HG02970 (cell line): ENCODE data around the gene SMYD3.
"Not testable (repeated sequence)": the region's sequence is repeated elsewhere in the genome, so short reads cannot be mapped to it uniquely, and the experiment has no call there.

Source experiments
- ATAC-seq: cut with Tn5 transposase; IDR thresholded peaks from one replicate; pipeline ENCODE4 v1.9.1; 2021; ENCODE audit warnings: mild to moderate bottlenecking, moderate library complexity, moderate number of reproducible peaks; ENCODE audit not compliant: unreplicated experiment, low FRiP score

Gene SMYD3

DNA sequence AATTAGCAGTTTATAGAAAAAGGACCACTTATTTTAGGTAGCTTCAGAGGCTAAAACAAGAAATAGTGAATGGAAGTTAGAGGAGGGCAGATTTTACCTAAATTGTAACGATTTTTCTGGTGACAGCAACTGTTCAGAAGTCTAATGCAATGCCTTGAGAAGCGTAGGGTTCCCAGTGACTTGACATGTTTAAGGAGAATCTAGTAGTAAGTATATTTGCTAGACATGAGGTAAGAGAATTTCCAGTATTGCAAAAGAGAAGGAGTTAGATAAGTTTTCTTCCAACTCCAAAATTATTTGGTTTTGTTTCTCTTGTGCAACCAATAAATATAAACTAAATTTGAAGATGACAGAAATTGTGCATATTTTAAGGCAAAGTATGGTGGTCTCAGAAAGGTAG is 140.0 kb downstream of the SMYD3 start:
- no peak for ATAC-seq

DNA sequence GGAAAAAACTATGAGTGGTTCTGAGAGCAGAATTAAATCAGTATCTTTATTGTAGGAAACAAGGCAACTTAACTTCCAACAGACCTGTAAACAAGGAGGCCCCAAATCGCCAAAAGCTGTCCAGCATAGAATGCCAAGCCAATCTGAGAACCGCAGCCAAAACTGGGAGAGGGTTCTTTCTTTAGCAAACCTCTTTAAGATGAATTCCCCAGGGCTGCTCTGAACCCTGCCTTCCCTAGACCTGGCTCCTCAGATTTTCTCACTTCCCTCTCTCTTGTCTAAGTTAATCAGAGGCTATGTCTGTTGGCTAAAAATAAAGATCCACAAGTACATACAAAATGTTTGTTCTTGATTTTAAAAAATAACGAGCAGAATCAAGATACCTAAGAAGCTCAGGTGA is 141.4 kb downstream of the SMYD3 start:
- no peak for ATAC-seq

DNA sequence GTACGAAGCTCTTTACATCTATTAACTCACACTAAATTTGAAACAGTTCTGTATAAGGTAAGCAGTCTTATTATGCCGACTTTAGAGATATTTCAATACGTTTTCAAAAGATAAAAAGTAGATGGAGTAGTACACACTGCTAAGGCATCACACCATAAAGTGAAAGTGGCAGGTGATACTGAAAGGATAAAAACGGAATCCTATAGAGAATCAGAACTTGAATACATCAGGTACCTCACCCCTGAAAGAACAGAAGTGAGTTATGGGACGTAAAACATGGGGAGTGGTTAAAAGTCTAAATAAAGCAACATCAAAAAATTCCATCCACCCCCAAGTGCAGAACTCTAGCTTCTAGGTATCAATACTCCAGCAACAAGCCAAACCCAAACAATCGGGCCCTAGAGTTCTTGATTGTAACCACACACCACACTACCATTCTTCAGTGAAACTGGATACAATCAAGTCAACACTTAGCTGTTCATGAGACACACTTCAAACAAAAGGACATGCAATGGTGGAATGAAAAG is 142.6 kb downstream of the SMYD3 start:
- no peak for ATAC-seq

DNA sequence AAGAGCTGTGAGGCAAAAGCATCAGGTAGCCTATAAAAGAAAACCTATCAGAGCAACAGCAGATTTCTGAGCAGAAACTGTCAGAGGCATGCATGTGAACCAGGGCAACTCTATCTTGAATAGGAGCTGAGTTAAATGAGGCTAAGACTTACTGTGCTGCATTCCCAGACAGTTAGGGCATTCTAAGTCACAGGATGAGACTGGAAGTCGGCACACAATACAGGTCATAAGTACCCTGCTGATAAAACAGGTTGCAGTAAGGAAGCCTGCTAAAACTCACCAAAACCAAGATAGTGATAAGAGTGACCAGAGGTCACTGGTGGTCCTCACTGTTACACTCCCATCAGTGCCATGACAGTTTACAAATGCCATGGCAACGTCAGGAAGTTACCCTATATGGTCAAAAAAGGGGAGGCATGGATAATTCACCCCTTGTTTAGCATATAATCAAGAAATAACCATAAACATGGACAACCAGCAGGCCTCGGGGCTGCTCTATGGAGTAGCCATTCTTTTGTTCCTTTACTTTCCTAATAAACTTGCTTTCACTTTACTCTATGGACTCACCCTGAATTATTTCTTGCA is 150.0 kb downstream of the SMYD3 start:
- not testable (repeated sequence) for ATAC-seq

DNA sequence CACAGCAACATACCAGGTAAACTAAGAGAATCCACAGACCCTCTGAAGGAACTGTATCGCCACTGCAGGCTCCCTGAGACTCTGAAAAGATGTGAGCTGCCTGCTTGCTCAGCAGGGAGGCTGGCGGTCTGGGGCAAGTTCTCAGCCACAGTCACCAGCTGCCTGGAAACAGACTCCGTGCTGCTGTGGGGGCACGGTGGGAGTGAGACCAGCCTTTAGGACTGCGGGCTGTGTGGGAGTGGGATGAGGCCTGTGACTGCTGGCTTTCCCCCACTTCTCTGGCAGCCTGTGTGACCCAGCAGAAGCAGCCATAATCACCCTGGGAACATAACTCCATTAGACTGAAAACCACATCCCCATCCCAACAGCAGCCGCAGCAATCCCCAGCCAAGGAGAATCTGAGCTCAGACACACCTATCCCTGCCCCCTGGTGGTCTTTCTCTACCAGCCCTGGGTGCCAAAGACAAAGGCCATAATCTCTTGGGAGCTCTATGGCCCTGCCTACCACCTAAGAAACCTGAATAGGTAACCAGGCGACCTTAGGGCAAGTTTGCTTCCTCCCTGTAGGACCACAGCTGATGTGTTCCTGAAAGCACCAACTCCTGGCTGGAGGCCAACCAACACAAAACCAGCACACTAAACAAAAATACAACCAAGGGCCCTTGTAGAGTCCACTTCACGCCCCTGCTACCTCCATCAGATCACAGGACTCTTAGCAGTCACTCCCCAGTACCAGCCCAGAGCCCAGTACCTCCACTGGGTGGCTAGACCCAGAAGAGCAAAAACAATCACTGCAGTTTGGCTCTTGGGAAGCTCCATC is 151.5 kb downstream of the SMYD3 start:
- no peak for ATAC-seq

DNA sequence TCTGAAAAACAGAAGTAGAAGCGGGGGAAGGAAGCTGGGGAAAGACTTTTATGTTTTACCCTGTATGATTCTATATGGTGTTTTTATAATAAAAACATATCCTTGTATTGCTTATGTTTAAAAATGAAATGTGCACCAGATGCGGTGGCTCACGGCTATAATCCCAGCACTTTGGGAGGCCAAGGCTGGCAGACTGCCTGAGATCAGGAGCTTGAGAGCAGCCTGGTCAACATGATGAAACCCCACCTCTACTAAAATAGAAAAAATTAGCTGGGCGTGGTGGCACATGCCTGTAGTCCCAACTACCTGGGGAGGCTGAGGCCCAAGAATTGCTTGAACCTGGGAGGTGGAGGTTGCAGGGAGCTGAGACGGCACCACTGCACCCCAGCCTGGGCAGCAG is 155.4 kb downstream of the SMYD3 start:
- no peak for ATAC-seq

DNA sequence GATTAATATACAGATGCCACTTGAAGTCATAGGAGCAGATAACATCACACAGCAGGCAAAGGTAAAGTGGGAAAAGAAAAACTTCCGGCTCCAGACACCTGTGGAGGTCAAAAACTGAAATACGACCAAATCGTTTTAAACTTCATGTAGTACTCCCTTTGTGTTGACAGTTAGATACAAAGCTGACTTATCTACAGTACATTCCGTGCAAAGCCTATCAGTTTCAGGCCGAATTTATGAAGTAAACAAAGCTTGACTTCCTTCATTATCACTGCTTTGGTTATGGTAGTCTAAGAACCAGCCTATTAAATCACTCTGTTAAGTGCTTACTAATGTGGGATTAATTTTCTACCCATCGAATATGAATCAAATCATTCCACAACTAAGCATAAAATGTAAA is 156.3 kb downstream of the SMYD3 start:
- ATAC-seq: no peak

DNA sequence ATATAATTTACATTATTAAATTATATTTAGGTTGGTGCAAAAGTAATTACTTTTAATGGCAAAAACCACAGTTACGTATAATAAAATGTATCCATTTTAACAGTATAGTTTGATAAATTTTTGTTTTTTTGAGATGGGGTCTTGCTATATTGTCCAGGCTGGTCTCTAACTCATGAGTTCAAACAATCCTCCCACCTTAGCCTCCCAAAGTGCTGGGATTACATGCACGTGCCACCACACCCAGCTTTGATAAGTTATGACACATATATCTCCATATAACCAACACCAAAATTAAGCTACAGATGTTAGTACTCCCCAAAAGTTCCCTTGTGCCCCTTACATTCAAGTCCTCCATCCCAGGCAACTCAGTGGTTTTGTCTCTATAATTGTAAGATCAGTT is 163.1 kb downstream of the SMYD3 start:
- ATAC-seq: no peak

DNA sequence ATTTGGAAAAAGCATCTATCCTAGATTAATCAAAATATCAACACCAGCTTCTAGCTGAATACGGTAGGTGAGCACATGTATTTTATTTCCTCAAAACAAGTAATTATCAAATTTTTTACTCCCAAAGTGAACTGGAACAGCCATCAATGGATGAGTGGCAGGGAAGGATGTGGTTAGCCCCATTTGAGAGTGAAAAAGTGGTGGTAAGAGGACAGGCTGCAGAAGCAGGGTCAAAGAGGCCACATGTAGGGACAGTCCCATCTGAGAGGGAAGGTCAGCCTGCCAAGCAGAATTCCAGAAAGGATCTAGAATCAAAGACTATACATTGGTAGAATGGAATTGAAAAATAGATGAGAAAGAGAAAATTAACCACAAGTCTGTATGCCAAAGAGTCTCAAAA is 163.8 kb downstream of the SMYD3 start:
- no peak for ATAC-seq

DNA sequence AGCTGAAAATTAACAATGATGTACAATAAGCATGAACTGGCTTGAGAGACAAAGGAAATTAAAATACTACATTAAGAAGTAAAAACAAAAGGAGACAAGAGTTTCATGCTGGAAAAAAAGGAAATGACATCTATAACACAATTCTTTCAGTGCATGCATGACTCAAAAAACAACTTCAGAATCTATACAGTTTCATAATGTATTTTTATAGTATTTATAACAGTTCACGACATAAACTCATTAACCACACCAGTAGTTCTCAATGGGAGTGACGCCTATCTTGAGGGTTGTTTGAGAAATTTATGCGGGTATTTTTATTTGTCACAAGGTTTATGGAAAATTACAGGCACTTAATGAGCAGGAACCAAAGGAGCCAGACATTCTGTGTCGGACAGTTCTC is 168.5 kb downstream of the SMYD3 start:
- ATAC-seq: no peak

DNA sequence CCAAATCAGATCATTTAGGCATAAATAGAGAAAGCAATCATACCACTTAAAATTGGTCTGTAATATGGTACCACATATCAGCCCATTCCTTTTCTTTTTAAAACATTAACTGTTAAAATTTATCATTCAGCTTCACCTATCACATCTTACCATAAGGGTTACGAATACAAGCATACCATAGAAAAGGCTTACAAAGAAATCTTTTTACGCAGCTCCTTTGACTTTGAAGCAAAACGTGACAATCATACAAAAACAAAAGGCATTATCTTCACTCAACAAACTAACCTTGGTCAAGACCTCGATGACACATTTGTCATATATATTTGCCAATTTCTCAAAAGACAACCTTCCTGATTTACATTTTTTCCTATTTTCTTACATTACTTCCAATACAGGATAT is 169.0 kb downstream of the SMYD3 start:
- no peak for ATAC-seq

DNA sequence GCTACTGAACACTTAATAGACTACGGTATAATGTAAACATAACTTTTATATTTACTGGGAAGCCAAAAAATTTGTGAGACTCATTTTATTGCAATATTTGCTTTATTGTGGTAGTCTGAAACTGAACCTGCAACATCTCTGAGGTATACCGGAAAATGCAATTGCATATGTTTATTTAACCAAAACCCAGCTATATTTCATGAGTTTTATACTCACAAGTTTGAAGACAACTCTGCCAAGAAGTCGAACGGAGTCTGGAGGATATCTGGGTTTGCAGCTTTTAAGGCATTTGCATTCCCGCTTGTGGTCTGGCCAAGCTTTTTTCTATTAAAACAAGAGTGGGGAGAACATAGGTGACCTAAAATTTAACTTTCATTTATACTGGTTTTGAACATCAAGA is 171.9 kb downstream of the SMYD3 start:
- no peak for ATAC-seq

DNA sequence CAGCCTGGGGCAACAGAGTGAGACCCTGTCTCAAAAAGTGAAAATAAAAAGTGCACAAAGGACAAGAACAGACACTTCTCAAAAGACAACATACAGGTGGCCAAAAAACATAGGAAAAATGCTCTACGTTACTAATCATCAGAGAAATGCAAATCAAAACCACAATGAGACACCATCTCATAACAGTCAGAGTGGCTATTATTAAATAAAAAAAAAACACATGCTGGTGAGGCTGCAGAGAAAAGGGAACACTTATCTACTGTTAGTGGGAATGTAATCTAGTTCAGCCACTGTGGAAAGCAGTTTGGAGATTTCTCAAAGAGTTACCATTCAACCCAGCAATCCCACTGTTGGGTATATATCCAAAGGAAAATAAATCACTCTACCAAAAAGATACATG is 173.2 kb downstream of the SMYD3 start:
- ATAC-seq: no peak

DNA sequence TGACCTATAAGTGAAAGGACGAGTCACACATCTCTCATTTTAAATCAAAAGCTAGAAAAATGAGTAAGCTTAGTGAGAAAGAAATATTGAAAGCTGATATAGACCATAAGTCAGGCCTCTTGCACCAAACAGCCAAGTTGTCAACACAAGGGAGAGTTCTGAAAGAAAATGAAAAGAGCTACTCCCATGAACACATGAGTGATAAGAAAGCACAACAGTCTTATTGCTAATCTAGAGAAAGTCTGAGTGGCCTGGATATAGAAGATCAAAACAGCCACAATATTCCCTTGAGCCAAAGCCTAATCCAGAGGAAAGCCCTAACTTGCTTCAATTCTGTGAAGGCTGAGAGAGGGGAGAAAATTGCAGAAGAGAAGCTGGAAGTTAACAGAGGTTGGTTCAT is 175.0 kb downstream of the SMYD3 start:
- no peak for ATAC-seq

DNA sequence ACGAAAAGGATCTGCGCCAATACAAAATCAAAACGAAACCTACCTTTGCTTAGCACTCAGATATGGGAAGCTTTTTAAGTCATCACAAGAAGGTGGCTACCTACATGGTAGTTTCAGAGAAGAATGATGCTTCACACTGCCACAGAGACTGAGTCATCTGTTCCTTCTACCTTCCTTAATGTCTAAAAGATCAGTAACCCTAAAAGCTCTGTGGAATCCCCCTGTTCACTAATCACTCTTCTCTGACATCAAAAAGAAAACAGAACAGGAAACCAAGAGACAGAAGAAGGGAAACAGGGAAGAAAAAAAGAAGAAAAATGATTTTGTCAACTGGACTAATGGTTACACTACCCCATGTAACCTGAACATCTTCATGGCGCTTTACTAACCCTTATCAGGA is 177.2 kb downstream of the SMYD3 start:
- peak; percentile 92 for ATAC-seq

DNA sequence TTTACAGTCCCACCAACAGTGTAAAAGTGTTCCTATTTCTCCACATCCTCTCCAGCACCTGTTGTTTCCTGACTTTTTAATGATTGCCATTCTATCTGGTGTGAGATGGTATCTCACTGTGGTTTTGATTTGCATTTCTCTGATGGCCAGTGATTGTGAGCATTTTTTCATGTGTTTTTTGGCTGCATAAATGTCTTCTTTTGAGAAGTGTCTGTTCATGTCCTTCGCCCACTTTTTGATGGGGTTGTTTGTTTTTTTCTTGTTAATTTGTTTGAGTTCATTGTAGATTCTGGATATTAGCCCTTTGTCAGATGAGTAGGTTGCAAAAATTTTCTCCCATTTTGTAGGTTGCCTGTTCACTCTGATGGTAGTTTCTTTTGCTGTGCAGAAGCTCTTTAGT is 177.8 kb downstream of the SMYD3 start:
- ATAC-seq: not testable (repeated sequence)

DNA sequence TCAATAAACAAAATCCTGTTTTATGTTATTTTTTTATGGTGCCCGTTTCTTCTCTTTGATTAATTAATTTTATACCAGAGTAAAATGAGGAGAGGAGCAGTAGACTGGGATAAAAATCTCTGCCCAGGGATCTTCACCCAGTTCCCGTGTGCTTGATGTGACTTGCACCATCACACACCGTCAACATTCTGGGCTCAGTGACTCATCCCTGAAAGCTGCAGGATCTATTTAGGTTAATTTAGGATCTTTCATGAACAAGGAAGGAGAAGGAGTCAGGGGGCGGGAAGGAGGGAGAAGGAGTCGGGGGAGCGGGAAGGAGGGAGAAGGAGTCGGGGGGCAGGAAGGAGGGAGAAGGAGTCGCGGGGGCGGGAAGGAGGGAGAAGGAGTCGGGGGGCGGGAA is 182.4 kb downstream of the SMYD3 start:
- ATAC-seq: no peak

DNA sequence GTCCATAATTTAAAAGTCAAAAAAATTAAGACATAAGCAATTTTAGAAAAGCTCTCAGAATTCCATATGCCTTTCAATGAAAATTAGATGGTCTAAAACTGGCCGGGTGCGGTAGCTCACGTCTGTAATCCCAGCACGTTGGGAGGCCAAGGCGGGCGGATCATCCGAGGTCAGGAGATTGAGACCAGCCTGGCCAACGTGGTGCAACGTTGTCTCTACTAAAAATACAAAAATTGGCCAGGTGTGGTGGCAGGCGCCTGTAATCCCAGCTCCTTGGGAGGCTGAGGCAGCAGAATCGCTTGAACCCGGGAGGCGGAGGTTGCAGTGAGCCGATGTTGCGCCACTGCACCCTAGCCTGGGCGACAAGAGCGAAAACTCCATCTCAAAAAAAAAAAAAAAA is 183.0 kb downstream of the SMYD3 start:
- ATAC-seq: not testable (repeated sequence)

DNA sequence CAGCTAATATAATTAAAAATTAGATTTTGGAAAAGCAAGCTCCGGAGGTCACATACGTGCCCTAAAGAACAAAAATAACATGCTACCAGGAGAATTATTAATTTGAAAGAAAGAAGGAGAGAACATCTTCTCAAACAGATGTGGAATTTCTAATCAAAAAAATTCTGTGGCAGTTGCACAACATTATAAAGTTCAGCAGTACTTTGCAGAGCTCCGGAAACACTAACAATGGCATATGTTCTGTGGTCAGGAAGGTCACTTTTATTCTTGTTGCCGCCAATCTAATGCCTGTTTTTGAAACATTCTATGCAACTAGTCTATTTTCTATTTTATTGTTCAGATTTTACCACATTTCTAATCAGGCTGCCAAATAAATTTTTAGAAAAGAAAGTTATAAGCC is 186.8 kb downstream of the SMYD3 start:
- no peak for ATAC-seq

DNA sequence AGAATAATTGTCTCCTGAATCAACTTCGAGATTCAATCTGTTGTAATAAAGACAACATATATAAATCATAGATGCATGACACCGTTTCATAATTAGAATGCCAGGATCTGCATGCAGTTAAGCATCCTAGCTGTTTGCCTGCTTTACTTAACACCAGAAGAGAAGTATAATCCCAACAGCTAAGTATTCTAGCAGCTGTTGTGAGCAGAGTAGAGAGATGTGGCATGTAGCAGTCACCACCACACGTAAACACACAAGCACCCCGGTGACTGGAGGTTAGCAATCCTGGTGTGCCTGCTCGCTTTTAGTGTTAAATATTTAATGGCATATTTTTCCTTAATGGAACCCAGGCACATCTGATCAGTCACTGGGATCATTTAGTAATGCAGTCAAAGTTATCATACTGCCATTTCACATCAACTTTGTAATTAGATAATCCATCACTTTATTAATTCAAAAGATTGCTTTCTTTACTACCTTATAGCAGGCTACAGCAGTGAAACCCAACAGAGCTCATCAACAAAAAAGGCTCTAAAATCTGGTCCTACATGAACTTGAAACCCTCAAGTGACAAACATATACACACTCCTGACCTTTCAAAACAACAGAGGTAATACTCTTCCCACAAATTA is 187.9 kb downstream of the SMYD3 start:
- ATAC-seq: no peak

DNA sequence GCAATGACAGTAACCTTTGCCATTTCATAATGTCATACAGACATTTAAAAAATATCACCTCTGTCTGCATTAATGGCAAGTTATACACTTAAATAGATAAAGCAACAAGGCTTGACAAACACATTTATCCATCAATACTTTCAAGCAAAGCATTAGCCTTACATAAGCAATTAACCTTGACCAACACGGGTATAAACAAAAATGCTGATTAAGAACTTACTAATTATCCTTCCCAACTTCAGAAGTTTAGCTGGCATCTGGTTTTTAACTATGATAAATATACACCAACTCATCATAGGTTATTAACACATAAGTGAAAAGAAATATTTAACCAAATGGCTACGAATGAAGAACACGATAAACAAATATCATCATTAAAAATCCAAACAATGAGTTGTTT is 188.5 kb downstream of the SMYD3 start:
- ATAC-seq: no peak

DNA sequence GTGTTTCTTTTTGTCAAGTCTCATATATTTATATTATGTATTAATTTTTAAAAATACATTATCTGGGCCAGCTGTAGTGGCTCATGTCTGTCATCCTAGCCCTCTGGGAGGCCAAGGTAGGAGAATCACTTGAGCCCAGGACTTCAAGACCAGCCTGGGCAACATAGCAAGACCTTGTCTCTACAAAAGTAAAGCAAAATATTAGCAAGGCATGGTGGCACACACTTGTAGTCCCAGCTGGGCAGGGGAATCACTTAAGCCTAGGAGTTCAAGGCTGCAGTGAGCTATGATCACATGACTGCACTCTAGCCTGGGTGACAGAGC is 189.1 kb downstream of the SMYD3 start:
- no peak for ATAC-seq
